PC-3 (cell line): ENCODE data around the gene SAMD4A. TPM values are rescaled to one million over a fixed set of nuclear protein-coding genes. Genes with fewer than 3 reads are reported as not detected.

ENCODE experiments used
- ATAC-seq: fragments of 200-7000 bp; cut with Tn5 transposase; 2 replicates; pipeline ENCODE4 v1.9.1; 2020; ENCODE audit warnings: mild to moderate bottlenecking, moderate library complexity
- BruUV-seq: library from RNA; stranded (reverse); fragments of 400-500 nt; replicated peaks from 2 replicates; lab custom pipeline; 2021; lab: Mats Ljungman, UMichigan
- CTCF ChIA-PET: fragments of 300-600 bp; sonication (Branson Sonifier 250); formaldehyde crosslinking; loops from one replicate; lab custom pipeline; 2022; ENCODE audit warnings: antibody characterized with exemption; lab: Charles Lee
- POLR2A ChIA-PET: fragments of 300-600 bp; sonication (Branson Sonifier 250); formaldehyde crosslinking; loops from one replicate; lab custom pipeline; 2022; ENCODE audit warnings: antibody characterized with exemption; ENCODE audit not compliant: unreplicated experiment; lab: Charles Lee
- DNase-seq: peaks from one replicate; pipeline ENCODE4 v3.0.0-alpha.2; 2015
- H2AFZ ChIP-seq: fragments of 300-600 bp; sonication (generic); 2 replicates; pipeline ENCODE4 v1.6.0; 2016; ENCODE audit warnings: antibody characterized with exemption, low read length
- H3F3A ChIP-seq: fragments of 300-600 bp; sonication (generic); one replicate; pipeline ENCODE4 v1.6.0; 2017; ENCODE audit warnings: antibody characterized with exemption, low read length, control low read depth, mild to moderate bottlenecking; ENCODE audit not compliant: unreplicated experiment
- H3K27ac ChIP-seq: fragments of 300-600 bp; sonication (generic); 2 replicates; pipeline ENCODE4 v1.5.1; 2016; ENCODE audit warnings: mild to moderate bottlenecking, low read length
- H3K27me3 ChIP-seq: fragments of 300-600 bp; sonication (generic); 2 replicates; pipeline ENCODE4 v1.6.1; 2016; ENCODE audit warnings: low read length, mixed read lengths
- H3K36me3 ChIP-seq: fragments of 300-600 bp; sonication (generic); 2 replicates; pipeline ENCODE4 v1.6.1; 2016; ENCODE audit warnings: low read depth, mixed run types, low read length, mixed read lengths
- H3K4me1 ChIP-seq: fragments of 300-600 bp; sonication (generic); 2 replicates; pipeline ENCODE4 v1.5.1; 2016; ENCODE audit warnings: low read length; ENCODE audit not compliant: insufficient read depth
- H3K4me2 ChIP-seq: fragments of 300-600 bp; sonication (generic); 2 replicates; pipeline ENCODE4 v1.6.0; 2016; ENCODE audit warnings: low read length
- H3K4me3 ChIP-seq: fragments of 300-600 bp; sonication (generic); 2 replicates; pipeline ENCODE4 v1.5.1; 2016; ENCODE audit warnings: mild to moderate bottlenecking, low read length, mixed read lengths
- H3K79me2 ChIP-seq: fragments of 300-600 bp; sonication (generic); 2 replicates; pipeline ENCODE4 v1.6.1; 2017; ENCODE audit warnings: low read length, mixed read lengths
- H3K9ac ChIP-seq: fragments of 300-600 bp; sonication (generic); 2 replicates; pipeline ENCODE4 v1.6.0; 2016; ENCODE audit warnings: mild to moderate bottlenecking, low read length
- H3K9me2 ChIP-seq: fragments of 300-600 bp; sonication (generic); replicated peaks from 2 replicates; pipeline ENCODE4 v1.6.1; 2016; ENCODE audit warnings: mixed run types, low read length, mixed read lengths
- H3K9me3 ChIP-seq: fragments of 300-600 bp; sonication (generic); 2 replicates; pipeline ENCODE4 v1.6.1; 2016; ENCODE audit warnings: low read length, mixed read lengths
- H4K20me1 ChIP-seq: fragments of 300-600 bp; sonication (generic); 2 replicates; pipeline ENCODE4 v1.6.1; 2016; ENCODE audit warnings: low read length, mixed read lengths
- EZH2 ChIP-seq: fragments of 300-600 bp; sonication (generic); IDR thresholded peaks from one replicate; pipeline ENCODE4 v1.6.1; 2017; ENCODE audit warnings: antibody characterized with exemption, mild to moderate bottlenecking, low read length; ENCODE audit not compliant: unreplicated experiment
- EZH2phosphoT487 ChIP-seq: fragments of 300-600 bp; sonication (generic); IDR thresholded peaks from 2 replicates; pipeline ENCODE4 v1.6.1; 2018; ENCODE audit warnings: mild to moderate bottlenecking, antibody characterized with exemption, low read length, borderline replicate concordance
- intact Hi-C: fragments of 100-400 bp; cut with micrococcal nuclease; formaldehyde crosslinking; loops from 2 replicates; pipeline ENCODE4 v1.9.0; 2023
- total RNA-seq: library from RNA; depleted of rRNA; stranded (reverse); fragments of >200 nt; gene quantifications from 2 replicates; pipeline ENCODE4 v1.2.3, GENCODE V29; 2014
- TF ChIP-seq, protein P1 (sequence below): fragments of 300-600 bp; sonication (generic); conservative IDR thresholded peaks from 2 replicates; pipeline ENCODE4 v1.5.1; 2017; ENCODE audit warnings: antibody characterized with exemption, low read depth, mild to moderate bottlenecking, low read length

Gene SAMD4A
- total RNA-seq, 1 experiment from 2014 or later, result 42.9 TPM

DNA sequence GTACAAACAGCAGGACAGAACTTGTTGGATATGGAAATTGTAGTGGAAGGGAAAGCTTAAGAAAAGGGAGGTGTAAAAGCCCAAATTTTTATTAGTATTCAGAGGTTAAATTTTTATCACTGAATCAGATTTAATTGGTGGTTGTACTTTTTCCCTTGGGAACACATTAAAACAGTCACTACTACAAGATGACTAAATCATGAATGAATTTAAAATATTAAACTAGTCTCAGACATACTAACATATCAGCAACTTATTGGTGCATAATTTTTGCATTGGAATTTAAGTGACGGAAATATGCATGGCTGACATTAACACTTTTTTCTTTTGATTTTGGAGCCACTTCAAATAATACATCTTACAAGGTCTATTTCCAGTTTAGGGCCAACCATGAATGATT lies 27.6 kb downstream of the SAMD4A start:
- TF ChIP-seq, protein P1, sequence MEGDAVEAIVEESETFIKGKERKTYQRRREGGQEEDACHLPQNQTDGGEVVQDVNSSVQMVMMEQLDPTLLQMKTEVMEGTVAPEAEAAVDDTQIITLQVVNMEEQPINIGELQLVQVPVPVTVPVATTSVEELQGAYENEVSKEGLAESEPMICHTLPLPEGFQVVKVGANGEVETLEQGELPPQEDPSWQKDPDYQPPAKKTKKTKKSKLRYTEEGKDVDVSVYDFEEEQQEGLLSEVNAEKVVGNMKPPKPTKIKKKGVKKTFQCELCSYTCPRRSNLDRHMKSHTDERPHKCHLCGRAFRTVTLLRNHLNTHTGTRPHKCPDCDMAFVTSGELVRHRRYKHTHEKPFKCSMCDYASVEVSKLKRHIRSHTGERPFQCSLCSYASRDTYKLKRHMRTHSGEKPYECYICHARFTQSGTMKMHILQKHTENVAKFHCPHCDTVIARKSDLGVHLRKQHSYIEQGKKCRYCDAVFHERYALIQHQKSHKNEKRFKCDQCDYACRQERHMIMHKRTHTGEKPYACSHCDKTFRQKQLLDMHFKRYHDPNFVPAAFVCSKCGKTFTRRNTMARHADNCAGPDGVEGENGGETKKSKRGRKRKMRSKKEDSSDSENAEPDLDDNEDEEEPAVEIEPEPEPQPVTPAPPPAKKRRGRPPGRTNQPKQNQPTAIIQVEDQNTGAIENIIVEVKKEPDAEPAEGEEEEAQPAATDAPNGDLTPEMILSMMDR, result no peak
- TF ChIP-seq EZH2phosphoT487, result no peak
- no peak for TF ChIP-seq EZH2
- H3K27me3 ChIP-seq, result no peaks in the 10 kb centered on the region
- no TSS peak for BruUV-seq
- peak overlapping the region; percentile 7; the same call in 1 of the 2 replicates for H3K9ac ChIP-seq
- no peak overlapping the region for H2AFZ ChIP-seq
- POLR2A ChIA-PET, result no interaction called here
- no peaks in the 10 kb centered on the region for H3K9me3 ChIP-seq
- intact Hi-C loops, result no loop called here
- ATAC-seq (no peak), DNase-seq (no peak)
- H3K4me3 ChIP-seq, result no peak overlapping the region
- peak overlapping the region; percentile 47 for H3K27ac ChIP-seq
- no peaks in the 10 kb centered on the region for H3F3A ChIP-seq
- CTCF ChIA-PET, result no interaction called here
- H3K4me1 ChIP-seq, result peaks cover 68% of the 10 kb centered on the region
- H3K9me2 ChIP-seq, result no peaks in the 10 kb centered on the region
- peaks cover 16% of the 10 kb centered on the region for H4K20me1 ChIP-seq
- no peaks in the 10 kb centered on the region for H3K36me3 ChIP-seq
- peaks cover 86% of the 10 kb centered on the region for H3K79me2 ChIP-seq
- peak overlapping the region; percentile 50 for H3K4me2 ChIP-seq

DNA sequence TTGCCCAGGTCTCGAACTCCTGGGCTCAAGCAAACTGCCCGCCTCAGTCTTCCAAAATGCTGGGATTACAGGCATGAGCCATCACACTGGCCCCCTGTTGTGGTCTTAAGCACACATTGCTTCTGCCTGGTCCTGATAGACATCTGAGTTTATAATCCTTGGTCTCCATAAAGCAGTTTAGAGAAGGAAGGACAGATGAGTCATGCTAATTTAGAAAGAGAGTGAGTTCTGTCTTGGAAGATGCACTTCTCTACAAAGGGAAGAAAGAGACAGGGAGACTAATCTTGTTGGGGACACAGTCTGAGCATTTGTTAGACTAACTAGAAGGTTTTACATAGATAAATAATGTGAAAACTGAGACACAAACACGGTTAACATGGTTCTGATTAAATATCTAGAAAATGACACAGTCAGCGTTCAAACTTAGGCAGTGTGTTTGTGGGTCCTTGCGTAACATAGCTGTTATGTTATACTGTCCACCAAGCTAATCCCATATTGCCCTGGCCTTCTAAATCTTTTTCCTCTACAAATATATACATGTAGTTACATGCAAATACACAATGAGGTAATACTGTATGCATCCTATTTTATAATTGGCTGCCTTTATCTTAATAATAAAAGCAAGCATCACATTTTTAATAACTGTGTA lies 31.0 kb downstream of the SAMD4A start:
- Histone ChIP-seq H3K4me2 (no peak overlapping the region), H3K79me2 (peaks cover 83% of the 10 kb centered on the region), H3K9me2 (no peaks in the 10 kb centered on the region), H3K9ac (no peak overlapping the region), H3K9me3 (no peaks in the 10 kb centered on the region), H4K20me1 (no peaks in the 10 kb centered on the region), H3K4me1 (peaks cover 56% of the 10 kb centered on the region), H3K4me3 (no peak overlapping the region), H3K27ac (no peak overlapping the region), H3F3A (peaks cover 9% of the 10 kb centered on the region), H3K36me3 (no peaks in the 10 kb centered on the region), H3K27me3 (no peaks in the 10 kb centered on the region), H2AFZ (no peak overlapping the region)
- CTCF ChIA-PET, result no interaction called here
- TF ChIP-seq EZH2phosphoT487 (no peak), EZH2 (no peak)
- TF ChIP-seq, protein P1, result no peak
- POLR2A ChIA-PET, result interaction anchor here (0.6 to 0.7 kb wide), 2 partner anchors 27 to 61 kb away, joined by 3 read pairs; no protein-coding TSS in a partner anchor
- DNase-seq, result peak; percentile 85
- no TSS peak for BruUV-seq
- intact Hi-C loops, result loop anchor here (2.0 kb wide), 1 partner anchor 41 kb away; no protein-coding TSS in a partner anchor
- ATAC-seq, result peak; percentile 66
